NCI-H524 (cell line): ENCODE results near the gene RARS2.

Experiments
- DNase-seq, 2 experiments: peaks; one replicate each; lab custom pipeline; 2025; lab: John Stamatoyannopoulos, UW

Gene RARS2

DNA sequence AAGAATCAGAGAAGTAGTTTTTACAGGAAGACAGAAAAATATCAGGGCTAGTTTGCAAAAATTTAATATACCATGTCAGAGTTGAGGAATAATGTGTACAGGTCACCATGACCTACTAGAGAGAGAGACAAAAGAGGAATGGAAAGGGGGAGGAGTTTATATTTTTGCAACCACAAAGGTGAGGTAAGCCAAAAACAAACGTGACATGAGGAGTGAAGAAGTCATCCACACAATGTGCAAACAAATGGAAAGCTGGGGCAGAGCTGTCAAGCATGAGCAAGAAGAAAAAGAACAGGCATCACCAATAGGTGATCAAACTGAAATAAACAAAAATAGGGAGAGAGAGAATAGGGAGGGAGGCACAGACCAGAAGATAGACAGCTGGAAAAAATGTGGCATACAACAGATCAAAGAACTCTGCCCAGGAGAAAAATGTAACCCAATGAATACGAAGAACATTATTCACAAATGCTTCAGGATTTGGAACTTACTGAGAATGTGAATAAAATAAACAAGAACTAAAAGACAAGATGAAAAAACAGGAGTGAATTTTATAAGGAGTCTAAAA is 15.5 kb downstream of the RARS2 start:
- no peak for DNase-seq

DNA sequence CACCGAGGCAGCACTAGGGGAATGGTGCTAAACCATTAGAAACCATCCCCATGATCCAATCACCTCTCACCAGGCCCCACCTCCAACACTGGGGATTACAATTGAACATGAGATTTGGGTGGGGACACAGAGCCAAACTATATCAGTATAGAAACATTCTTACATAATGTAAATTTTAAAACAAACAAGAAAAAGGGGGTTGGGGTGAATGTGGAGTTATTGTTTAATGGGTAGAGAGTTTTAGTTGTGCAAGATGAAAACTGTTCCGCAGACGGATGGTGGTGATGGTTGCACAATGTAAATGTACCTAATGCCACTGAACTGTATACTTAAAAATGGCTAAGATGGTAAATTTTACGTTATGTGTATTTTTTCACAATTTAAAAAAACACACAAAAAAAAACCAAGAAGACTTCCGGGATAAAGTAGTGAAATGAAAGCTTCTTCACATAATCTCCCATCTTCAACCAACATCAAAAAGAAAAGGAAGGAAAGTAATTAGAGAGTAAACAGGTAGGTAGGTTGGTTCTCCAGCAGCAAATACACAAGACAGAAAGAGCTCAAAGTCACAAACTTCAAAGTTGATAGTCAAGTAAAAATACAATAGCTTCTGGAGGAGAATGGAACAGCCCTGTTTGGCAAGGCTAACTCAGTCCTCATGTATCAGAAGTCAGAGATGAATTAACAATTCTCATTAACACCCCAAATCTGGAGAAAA is 16.3 kb downstream of the RARS2 start:
- DNase-seq = no peak

DNA sequence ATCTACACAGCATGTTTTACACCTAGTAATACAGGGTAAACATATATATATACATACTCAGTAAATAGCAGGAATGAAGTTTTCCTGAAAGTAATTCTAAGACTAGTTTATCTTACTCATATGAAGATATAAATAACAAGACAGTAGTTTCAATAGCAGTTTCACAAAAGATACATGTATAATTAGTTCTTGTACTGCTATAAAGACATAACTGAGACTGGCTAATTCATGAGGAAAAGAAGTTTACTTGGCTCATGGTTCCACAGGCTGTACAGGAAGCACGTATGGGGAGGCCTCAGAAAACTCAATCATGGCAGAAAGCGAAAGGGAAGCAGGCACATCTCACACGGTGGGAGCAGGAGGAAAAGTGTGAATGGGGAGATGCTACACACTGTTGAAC is 16.9 kb downstream of the RARS2 start:
- no peak for DNase-seq

DNA sequence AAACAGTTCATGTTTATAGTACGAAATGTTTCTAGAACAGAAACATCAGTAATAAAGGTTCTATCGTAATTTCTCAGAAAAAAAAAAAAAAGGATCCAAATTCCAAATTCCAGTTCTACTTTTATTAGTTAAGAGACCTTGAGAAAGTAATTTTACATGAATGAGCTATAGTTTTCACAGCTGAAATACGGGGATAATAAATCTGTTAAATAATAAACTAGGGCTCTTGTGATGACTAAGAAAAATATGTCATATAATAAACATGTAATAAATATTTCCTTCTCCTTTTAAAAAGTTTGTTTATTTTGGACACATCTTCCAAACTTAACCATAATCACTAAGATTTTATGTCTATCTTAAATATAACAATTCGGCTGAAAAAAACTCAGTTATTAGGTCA is 17.8 kb downstream of the RARS2 start:
- no peak for DNase-seq

DNA sequence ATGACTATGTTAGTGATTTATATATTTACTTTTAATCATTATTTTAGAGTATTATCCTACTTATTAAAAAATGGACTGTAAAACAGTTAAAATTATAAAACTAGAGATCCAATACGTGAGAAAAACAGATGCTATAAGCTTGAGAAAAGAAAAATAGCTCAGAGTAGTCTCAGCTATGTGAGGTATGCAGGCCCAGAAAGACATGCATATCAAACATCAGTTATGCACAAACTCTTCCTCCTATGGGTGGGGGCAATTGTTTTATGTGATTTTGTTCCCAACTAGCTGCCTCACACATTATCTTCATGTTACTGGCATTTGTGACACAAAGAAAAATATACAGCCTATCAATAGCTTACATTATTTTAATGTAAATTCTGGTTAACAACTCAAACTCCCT is 28.8 kb downstream of the RARS2 start:
- DNase-seq = no peak

DNA sequence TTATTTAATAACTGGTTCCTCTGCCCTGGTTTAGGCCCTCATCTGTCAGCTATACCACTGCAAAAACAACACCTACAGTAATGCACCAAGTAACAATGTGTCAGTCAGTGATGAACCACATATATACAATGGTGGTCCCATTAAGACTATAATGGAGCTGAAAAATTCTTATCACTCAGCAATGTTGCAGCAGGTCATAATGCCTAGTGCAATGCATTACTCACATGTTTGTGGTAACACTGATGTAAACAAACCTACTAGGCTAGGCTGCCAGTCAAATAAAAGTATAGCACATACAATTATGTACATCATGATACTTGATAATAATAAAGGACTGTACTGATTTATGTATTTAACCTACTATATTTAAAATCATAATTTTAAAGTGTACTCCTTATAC is 31.3 kb downstream of the RARS2 start:
- DNase-seq = no peak

DNA sequence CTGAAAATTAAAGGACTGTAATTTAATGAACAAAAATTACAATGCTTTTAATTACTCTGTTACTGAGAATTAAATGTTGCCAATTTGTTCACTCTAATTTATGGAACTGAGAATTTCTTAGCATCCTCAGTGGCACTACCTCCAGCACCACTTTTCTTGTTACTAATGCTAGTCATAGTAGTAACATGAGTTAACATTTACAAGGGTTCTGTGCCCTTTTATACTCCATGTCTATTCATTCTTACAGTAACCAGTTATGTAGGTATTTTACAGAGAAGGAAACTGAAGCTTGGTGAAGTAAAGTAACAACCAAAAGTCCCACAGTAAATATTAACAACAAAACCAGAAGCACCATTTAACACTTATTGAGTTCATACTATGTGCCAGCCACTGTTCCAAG is 34.3 kb downstream of the RARS2 start:
- no peak for DNase-seq

DNA sequence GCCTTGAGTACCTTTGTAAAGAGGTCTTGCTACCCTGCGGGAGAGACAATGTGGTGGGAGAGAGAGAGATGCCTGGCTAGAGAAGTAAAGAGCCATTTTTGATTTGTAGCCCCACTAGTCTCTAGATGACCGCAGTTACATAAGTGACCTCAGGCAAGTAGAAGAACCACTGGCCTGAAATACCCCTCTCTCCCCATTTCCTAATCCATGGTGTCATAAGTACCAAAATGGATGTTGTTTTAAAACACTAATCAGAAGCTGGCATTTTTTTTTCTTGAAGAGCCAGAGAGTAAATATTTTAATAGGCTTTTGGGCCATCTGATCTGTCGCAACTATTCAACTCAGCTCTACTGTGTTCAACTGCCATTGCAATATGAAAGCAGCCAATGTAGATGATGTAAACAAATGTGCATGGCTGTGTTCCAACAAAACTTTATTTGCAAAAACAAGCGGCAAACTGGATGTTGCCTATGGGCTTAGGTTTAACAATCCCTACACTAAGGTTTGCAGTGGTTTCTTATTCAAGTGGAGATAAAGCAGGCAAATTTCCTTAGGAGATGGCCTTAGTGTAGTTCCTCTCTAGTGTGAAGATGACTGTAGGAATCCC is 36.5 kb downstream of the RARS2 start:
- no peak for DNase-seq

DNA sequence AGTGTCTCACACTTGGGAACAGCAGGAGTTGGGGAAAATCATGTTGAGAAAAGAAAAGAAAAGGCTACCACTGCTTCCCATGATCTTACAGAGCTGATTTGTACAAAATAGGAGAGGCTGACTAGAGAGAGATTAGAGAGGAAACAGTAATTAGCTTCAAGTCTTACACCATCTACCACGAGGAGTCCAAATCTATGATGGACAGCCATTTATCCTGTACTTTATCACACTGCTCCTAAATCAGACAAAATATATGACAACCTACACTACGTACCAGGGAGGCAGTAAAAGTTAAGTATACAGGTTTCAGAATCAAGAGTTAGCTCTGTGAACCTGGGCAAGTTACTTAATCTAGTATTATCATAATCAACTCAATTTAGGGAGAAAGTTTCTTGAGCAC is 38.0 kb downstream of the RARS2 start:
- DNase-seq = no peak

DNA sequence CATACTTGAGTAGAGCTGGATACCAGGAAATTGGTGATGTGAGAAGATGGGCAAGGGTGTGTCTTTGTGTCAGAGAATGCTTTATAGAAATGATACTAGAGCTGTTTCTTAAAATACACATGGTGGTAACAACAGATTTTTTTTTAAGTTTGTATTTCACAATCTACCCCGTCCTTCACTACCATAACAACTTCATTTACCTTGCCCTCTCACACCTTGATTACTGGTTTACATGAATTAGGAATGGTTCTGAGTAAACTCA is 45.4 kb downstream of the RARS2 start:
- no peak for DNase-seq

DNA sequence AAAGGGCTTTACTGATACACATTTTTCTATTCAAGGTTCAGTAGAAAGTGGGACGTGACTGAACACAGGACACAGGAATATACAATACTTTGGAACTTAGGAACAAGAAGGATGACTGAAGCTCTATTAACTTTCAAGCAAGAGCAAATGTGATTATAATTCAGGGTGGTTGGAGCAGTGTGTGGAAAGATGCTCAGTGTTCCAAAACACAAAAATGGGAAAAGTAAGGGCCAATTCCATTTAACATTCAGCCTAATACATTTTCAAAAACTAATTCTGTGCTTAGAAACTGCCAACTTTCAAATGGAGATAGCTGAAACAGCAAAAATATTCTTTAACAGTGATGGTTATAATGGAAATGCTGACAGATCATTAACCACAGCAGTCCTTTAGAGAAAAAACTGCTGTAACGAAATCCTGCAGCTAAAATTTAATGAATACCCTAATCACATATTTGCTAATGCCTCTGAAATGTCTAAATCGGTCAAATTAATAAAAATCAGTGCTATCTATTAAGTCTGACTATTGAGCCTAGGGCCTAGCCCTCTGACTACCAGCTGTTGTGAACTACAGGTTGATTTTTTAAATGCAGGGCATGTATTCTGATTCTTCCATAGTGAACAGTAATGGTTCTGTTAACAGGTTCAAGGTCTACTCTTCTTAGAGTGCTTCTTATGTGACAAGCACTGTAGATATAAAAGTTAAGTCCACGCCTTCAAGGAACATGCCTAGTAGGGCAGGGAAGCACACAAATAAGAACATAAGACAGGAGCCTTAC is 45.9 kb downstream of the RARS2 start:
- no peak for DNase-seq

DNA sequence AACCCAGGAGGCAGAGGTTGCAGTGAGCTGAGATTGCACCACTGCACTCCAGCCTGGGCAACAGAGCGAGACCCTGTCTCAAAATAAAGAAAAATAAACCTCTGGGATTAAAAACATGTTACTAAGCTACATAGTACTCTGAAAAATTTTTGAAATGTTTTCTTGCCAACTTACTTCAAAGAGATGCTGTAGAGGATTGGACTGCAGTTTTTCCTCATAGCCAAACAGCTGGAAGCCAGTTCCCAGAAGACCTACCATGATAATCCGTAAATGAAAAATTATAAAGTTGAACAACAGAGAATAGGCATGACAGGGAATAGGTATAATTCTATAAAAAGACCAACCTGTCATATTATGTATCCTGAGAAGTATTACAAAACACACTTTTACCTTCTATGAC is 48.0 kb downstream of the RARS2 start:
- DNase-seq = no peak

DNA sequence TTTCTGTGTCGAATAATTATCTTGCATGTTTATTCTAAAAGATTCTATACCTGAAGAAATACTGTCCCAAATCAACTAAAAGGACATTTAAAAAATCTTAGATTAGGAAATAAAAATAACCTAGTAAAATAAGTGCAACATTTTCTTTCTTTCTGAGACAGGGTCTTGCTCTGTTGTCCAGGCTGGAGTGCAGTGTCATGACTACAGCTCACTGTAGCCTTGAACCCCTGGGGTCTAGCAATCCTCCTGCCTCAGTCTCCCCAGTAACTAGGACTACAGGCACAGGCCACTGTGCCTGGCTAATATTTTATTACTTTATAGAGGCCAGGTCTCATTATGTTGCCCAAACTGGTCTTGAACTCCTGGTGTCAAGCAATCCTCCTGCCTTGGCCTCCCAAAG is 48.7 kb downstream of the RARS2 start:
- no peak for DNase-seq

DNA sequence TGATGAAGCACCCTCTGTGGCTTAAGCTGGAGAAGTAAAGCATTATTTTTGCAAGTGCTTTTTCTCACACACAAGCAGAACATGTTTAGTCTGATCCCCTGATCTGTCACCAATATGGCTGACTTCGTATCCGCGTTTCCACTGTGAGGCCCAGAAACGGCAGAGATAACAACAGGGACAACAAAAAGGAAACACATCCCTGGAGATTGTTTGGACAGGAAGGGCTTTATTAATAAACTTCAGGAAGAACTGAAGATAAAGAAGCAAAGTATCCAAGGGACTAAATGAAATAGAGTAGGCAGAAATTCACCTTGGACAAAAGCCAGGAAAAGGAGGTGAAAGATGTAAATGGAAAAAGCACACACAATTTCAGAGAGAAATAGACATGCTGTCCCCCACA is 49.2 kb downstream of the RARS2 start:
- DNase-seq = no peak

DNA sequence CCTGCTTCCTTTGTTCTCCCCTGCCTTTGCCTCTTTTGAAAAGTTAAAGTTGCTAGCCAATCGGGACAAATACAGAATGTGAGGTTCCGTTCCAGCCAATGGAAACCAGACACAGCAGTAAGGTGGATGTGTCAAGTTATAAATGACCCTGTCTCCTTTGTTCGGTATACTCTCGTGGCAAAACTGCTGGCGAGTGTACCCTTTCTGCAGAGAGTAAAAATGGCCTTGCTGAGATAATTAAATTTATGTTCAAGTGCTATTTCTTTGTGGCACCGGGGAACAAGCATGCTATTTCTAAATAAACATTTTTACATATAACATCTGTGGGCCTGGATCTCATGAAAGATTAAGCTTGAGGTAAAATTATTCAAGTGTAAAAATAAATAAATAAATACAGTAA is 50.2 kb downstream of the RARS2 start:
- no peak for DNase-seq

DNA sequence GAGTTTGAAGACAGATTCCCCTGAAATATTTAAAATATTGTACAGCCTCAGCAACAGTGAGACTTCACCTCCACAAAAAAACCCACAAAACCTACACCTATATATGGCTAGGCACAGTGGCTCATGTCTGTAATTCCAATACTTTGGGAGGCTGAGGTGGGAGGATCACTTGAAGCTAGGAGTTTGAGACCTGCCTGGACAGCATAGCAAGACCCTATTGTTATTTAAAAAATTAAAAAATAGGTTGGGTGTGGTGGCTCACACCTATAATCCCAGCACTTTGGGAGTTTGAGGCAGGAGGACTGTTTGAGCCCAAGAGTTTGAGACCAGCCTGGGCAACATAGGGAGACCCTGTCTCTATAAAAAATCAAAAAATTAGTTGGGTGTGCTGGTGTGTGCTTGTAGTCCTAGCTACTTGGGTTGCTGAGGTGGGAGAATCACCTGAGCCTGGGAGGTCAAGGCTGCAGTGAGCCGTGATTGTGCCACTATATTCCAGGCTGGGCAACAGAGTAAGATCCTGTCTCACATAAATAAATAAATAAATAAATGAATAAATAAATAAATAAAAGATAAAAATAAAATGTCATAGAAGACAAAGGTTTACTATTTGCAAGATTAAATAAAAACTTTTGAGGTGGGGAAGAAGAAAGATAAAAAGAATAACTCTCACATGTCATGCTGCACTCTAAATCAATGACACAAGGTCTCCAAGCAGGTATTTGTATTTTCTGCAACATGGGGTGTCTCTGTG is 51.1 kb downstream of the RARS2 start:
- no peak for DNase-seq

DNA sequence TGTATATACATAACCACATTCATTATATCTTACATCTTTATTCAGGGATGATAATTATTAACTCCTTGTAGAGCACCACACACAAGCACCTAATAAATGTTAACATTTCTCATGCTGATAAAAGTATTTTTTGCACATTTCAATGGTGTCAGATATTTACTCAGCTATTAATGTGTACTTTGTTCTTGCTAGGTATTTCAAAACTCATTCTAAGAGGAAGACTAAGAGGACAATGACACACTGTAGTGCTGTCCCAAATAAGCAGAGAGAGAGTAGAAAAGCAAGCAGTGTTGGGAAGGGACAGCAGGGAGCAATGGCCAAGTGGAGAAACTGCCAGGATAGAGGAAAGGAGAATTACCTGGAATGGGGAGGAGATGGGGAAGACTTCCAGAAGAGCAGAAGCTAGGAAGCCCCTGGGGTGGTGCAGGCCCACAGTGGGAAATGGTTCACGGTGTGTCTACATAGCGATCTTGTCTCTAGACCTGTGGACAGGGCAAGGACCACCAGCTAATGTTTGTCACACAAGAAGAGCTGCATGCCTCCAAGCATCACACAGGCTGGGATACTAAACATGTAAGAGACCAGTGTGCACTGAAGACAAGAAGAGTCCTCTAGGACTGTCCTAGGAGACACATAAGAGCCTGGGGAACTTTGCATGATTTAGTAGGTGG is 55.3 kb downstream of the RARS2 start:
- no peak for DNase-seq

DNA sequence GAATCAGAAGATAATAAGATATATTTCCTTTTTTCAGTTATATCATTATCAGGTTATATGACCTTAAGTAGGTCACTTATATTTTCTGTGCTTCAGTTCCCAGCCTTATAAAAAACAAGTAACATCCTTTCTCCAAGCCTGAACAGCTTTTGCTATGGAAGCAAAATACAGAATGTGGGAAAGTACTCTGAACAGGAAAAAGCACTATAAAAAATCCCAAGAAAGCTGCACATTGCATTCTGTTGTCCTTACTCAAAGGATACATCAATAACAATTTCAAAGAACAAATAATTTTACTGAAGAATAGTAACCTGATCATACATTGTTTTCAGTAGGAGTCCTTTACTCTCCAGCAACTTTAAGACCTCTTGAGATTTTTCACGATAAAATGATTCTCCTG is 60.6 kb downstream of the RARS2 start:
- DNase-seq = no peak

DNA sequence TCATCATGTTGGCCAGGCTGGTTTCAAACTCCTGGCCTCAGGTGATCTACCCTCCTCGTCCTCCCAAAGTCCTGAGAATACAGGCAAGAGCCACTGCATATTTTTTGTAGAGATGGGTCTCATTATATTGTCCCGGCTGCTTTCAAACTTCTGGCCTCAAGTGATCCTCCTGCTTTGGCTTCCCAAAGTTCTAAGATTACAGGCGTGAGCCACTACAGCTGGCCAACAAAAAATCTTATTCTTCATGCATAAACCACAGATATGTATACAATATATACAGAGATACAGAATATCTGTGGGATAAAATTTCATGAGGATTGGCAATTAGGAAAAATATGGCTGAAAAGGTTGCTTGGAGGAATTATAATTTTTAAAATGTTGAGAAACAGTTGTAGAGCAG is 67.1 kb downstream of the RARS2 start:
- DNase-seq = no peak

DNA sequence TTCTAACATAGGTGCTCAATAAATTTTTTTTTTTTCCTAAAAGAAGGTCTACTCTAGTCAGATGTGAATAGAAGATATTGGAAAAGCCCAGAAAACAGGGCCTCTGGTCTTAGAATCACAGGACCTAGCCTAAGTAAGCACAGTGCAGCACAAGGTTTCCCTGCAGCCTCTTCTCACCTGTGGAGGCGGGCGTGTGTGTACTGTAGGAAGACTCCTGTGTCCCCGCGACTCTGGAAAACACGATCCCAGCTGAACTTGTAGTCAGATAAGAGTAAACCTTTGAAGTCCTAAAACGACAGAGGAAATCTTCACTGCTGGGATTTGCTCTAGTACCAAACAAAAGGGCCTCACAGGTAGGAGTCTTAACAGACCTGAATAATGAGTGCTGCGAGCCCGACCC is 71.3 kb downstream of the RARS2 start:
- DNase-seq = no peak

DNA sequence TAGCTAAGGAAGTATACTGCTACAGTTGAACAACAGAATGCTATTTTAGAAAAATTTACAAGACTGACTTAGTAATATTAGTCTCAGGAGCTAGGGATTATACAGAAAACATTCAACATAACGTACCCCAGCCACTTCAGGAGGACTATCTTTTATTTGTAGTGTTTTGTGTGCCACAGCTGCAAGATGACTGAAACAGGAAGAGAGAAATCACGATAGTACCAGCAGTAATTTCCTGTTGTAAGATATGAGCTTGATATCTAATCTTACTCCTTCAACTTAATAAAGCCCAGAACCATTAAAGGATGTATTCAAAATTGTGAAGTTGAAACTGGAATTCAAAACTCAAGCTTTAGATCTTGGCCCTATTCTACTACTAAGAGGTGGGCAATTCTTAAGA is 75.0 kb downstream of the RARS2 start:
- DNase-seq = no peak

DNA sequence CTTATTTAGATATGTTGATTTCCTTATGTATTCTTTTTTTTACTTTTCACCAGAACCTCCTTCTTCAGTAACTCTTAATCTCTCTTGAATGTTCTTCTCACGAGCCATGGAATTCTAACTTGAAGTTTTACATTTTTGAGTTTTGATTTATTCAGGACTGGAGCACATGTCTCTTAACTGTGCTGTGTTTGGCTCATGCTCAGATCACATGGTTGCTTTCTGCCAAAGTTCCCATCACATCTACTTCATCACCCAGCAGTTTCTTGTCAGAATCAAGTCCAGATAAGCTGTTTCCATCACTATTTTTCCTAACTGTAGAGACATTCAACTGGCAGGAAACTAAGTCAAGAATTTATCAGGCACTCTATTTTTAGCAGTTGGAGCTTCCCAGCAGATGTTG is 85.3 kb downstream of the RARS2 start:
- no peak for DNase-seq
